WERI-Rb-1 (cell line): ENCODE data around the gene DUSP11.

Experiments used
- DNase-seq: peaks from one replicate; pipeline ENCODE4 v3.0.0-alpha.2; 2020
- H3K27ac ChIP-seq: fragments of 250-450 bp; sonication (Bioruptor Pico); 2 replicates; pipeline ENCODE4 v1.5.1; 2020; ENCODE audit warnings: mild to moderate bottlenecking, moderate library complexity
- H3K27me3 ChIP-seq: fragments of 250-450 bp; sonication (Bioruptor Pico); 2 replicates; pipeline ENCODE4 v1.5.1; 2021; ENCODE audit warnings: mild to moderate bottlenecking, low read depth, moderate library complexity; ENCODE audit not compliant: insufficient read depth, severe bottlenecking
- H3K36me3 ChIP-seq: fragments of 250-450 bp; sonication (Bioruptor Pico); 2 replicates; pipeline ENCODE4 v1.5.1; 2020; ENCODE audit warnings: mild to moderate bottlenecking, moderate library complexity
- H3K4me3 ChIP-seq: 2 replicates; pipeline ENCODE4 v1.5.1; 2011; ENCODE audit warnings: low read depth, mild to moderate bottlenecking, control low read depth, low read length
- H3K9me3 ChIP-seq: fragments of 250-450 bp; sonication (Bioruptor Pico); 2 replicates; pipeline ENCODE4 v1.5.1; 2021; ENCODE audit warnings: mild to moderate bottlenecking, moderate library complexity; ENCODE audit not compliant: severe bottlenecking
- TF ChIP-seq, protein P1 (sequence below): IDR thresholded peaks from 2 replicates; pipeline ENCODE4 v1.5.1; 2011; ENCODE audit warnings: low read depth, mild to moderate bottlenecking, control low read depth, inconsistent platforms, low read length

DUSP11 gene

DNA sequence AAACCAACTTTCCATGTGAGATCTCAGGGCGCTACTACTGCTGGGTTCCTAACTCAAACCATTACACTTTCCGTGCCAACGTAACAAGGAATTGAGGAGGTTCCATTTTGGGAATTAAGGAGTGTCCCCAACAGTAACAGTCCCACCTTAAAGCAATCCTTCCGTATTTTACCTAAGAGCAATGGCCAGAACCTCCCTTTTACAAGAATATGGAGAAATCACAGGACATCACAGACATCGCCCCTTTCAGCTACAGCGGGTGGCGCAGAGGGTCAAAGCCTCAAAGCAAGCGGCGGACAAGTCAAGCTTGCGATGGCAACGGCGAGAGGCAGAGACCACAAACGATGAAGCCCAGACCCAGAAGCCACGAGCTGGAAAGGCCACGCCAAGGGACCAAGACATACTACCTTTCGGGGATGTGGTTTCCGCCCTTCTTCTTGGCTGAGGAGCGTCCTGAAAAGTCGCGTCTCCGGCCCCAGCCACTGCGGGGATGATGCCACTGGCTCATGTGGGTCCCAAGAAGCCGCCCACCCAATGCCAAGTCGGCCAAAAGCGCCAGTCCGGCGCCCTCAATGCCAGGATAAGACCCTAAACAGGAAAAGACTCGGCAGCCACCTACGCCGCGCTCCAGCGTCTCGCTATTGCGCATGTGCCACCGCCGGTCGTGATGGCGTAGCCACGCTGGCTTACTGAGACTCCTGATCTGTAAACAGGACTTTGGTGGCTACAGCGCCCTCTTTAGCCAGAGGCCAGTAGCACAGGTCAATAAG lies at the start of gene DUSP11:
DUSP11 (minus strand) TSS at position 637 of the 770 bp plus-strand sequence; CDS start at position 508, 129 bp downstream.
- peak; percentile 98 for DNase-seq

DNA sequence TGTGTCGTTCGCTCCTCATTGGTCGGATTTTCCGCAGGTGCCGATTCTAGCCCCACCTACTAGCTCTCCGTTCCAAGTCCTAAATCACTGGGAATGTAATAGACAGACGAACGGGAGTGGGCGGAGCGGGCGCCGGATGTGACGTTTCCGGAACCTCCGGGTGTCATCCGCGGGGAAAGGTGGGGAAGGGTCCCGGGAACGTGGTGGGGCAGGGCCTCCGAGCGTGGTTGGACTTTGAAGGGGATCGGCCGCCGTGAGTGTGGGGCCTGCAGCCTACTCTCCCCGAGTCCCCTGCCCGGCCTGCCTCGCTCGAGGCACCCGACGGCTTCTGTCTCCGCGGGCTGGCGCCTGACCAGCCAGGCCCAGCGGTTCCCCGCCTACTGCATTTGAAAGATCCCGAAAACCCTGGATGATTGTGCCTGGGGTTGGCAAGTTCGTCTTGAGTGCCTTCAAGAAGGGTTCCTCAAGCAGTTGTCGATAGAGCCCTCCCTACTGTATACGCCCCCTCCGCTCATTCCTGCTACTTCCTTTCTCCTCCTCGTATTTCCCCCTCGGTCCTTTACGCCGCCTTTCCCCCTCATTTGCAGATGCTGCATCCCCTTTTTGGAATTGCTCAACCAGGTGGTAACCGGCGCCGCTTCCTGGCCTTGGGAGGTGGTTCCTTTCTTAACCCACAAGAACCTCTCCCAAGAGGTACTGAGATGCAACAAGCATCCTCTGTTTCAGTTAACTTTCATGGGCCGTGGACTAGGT lies 49.1 kb upstream of the DUSP11 start, which contains the start of gene STAMBP:
STAMBP (plus strand) TSS at position 144 of the 753 bp plus-strand sequence. CDS start 1,896 bp downstream, outside the sequence.
- peak within 1 kb of the TSS; percentile 83 for H3K27ac ChIP-seq
- TF ChIP-seq, protein P1, sequence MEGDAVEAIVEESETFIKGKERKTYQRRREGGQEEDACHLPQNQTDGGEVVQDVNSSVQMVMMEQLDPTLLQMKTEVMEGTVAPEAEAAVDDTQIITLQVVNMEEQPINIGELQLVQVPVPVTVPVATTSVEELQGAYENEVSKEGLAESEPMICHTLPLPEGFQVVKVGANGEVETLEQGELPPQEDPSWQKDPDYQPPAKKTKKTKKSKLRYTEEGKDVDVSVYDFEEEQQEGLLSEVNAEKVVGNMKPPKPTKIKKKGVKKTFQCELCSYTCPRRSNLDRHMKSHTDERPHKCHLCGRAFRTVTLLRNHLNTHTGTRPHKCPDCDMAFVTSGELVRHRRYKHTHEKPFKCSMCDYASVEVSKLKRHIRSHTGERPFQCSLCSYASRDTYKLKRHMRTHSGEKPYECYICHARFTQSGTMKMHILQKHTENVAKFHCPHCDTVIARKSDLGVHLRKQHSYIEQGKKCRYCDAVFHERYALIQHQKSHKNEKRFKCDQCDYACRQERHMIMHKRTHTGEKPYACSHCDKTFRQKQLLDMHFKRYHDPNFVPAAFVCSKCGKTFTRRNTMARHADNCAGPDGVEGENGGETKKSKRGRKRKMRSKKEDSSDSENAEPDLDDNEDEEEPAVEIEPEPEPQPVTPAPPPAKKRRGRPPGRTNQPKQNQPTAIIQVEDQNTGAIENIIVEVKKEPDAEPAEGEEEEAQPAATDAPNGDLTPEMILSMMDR = no peak
- peak; percentile 98 for DNase-seq
- no peaks in the 10 kb centered on the region for H3K9me3 ChIP-seq
- H3K4me3 ChIP-seq = peak within 1 kb of the TSS; percentile 77
- H3K36me3 ChIP-seq = peaks cover 29% of the 10 kb centered on the region
- H3K27me3 ChIP-seq = no peaks in the 10 kb centered on the region

More for the DNA sequence above, at the start of gene DUSP11:
- no peaks in the 10 kb centered on the region for H3K9me3 ChIP-seq
- H3K27me3 ChIP-seq = no peaks in the 10 kb centered on the region
- TF ChIP-seq, protein P1 = peak; percentile 93
- H3K36me3 ChIP-seq = peaks cover 22% of the 10 kb centered on the region
- peak within 1 kb of the TSS; percentile 68 for H3K27ac ChIP-seq
- H3K4me3 ChIP-seq = peak within 1 kb of the TSS; percentile 85

DNA sequence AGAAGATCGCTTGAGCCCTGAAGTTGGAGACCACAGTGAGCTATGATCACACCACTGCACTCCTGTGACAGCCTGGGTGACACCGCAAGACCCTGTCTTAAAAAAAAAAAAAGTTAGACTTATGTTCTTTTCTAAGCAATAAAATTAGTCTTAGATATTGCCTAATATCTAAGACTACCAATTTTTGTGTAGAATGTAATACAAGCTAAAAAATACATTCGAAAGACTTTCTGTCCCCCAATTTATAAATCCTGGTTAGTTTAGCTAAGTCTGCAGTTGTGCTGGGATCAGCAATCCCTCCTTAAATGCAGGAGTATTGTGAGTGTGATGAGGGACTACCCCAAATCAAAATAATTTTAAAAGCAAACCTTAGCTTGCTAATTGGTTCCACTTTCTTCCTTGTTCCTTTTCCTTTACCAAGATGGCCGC lies 48.5 kb upstream of the DUSP11 start:
- TF ChIP-seq, protein P1 = no peak
- no peak for DNase-seq
- peak overlapping the region; percentile 77 for H3K4me3 ChIP-seq

DNA sequence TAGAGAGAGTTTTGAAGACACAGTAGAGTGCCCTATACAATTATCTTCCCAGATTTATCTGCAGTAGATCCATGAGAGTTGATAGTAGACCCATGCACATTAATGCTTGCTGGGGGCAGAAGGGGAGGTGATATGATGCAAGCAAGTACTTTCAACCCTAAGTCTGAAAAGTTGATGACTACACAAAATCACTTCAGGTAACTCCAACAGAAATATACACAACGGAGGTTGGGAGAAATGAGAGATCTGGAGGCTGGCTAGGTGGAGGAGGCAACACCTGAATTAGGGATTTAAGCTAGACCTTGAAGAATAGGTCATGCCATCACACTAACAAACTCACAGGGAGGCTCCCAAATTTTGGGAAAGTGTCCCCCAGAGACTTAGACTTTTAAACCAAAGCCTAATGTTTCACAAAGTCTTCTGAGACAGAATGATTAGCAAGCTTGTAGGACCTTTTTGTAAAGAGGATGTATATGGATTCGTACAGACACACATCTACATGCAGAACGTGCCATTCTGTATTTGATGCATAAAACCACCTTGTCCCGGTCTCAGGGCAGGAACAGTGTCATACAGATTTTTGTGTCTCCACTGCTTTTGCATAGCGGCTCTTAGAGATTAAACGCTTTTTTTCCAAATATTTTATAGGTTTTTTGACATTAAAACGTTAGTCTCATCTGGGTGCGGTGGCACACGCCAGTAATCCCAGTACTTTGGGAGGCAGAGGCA lies 47.9 kb upstream of the DUSP11 start:
- no peaks in the 10 kb centered on the region for H3K9me3 ChIP-seq
- no peak overlapping the region; the same call in 1 of the 2 replicates for H3K27ac ChIP-seq
- TF ChIP-seq, protein P1 = no peak
- no peak overlapping the region; the same call in 1 of the 2 replicates for H3K4me3 ChIP-seq
- no peak for DNase-seq
- H3K27me3 ChIP-seq = no peaks in the 10 kb centered on the region
- peaks cover 18% of the 10 kb centered on the region for H3K36me3 ChIP-seq

More for the DNA sequence above, 48.5 kb upstream of the DUSP11 start:
- Histone ChIP-seq H3K27me3 (no peaks in the 10 kb centered on the region), H3K36me3 (peaks cover 24% of the 10 kb centered on the region), H3K9me3 (no peaks in the 10 kb centered on the region), H3K27ac (peak overlapping the region; percentile 83)

DNA sequence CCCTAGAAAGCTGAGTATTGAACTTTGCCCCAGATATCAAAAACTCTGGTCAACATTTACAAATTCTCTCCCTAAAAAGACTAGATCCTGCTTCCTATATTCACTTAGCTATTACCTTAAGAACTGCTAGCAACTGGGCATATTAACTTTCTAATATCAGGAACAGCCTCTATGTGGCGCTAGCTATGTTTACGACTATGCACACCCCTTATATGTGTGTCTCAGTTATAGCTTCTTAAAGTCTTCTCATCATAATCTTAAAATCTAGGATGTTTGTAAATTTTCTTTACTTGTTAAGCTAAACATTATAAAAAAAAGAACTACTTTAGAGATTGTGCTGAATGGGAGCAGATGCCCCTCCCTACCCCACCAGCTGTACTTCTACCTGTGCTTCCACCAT lies 47.1 kb upstream of the DUSP11 start:
- Histone ChIP-seq H3K4me3 (no peak overlapping the region), H3K27ac (no peak overlapping the region), H3K36me3 (peaks cover 13% of the 10 kb centered on the region), H3K9me3 (no peaks in the 10 kb centered on the region), H3K27me3 (no peaks in the 10 kb centered on the region)
- DNase-seq = no peak
- TF ChIP-seq, protein P1 = peak; percentile 42; the same call in 1 of the 2 replicates
